ACC112 (cell line): ENCODE measurements around the gene CHMP3.
"Not testable (repeated sequence)": the region's sequence is repeated elsewhere in the genome, so short reads cannot be mapped to it uniquely, and the experiment has no call there.

Source experiments
- H2AFZ ChIP-seq: fragments of 200-600 bp; sonication (generic); one replicate; pipeline ENCODE4 v1.6.0; 2017; ENCODE audit warnings: antibody characterized with exemption, low read length; ENCODE audit not compliant: unreplicated experiment
- H3K27ac ChIP-seq: fragments of 200-600 bp; sonication (generic); 2 replicates; pipeline ENCODE4 v1.5.1; 2014; ENCODE audit warnings: low read depth, mild to moderate bottlenecking, antibody characterized with exemption, low read length, moderate library complexity
- H3K27me3 ChIP-seq: fragments of 200-600 bp; sonication (generic); 2 replicates; pipeline ENCODE4 v1.6.1; 2014; ENCODE audit warnings: mild to moderate bottlenecking, antibody characterized with exemption, low read length, moderate library complexity, mixed read lengths; ENCODE audit not compliant: insufficient read depth
- H3K36me3 ChIP-seq: fragments of 200-600 bp; sonication (generic); 2 replicates; pipeline ENCODE4 v1.6.1; 2016; ENCODE audit warnings: mild to moderate bottlenecking, antibody characterized with exemption, low read length, moderate library complexity, mixed read lengths; ENCODE audit not compliant: insufficient read depth
- H3K4me1 ChIP-seq: fragments of 200-600 bp; sonication (generic); one replicate; pipeline ENCODE4 v1.6.1; 2016; ENCODE audit warnings: low read length, mixed read lengths; ENCODE audit not compliant: insufficient read depth, unreplicated experiment, control insufficient read depth
- H3K4me3 ChIP-seq: fragments of 200-600 bp; sonication (generic); 2 replicates; pipeline ENCODE4 v1.5.1; 2014; ENCODE audit warnings: mild to moderate bottlenecking, low read depth, low read length
- H3K79me2 ChIP-seq: fragments of 200-600 bp; sonication (generic); one replicate; pipeline ENCODE4 v1.6.0; 2016; ENCODE audit warnings: low read length; ENCODE audit not compliant: control insufficient read depth, unreplicated experiment, insufficient read depth

CHMP3 gene

DNA sequence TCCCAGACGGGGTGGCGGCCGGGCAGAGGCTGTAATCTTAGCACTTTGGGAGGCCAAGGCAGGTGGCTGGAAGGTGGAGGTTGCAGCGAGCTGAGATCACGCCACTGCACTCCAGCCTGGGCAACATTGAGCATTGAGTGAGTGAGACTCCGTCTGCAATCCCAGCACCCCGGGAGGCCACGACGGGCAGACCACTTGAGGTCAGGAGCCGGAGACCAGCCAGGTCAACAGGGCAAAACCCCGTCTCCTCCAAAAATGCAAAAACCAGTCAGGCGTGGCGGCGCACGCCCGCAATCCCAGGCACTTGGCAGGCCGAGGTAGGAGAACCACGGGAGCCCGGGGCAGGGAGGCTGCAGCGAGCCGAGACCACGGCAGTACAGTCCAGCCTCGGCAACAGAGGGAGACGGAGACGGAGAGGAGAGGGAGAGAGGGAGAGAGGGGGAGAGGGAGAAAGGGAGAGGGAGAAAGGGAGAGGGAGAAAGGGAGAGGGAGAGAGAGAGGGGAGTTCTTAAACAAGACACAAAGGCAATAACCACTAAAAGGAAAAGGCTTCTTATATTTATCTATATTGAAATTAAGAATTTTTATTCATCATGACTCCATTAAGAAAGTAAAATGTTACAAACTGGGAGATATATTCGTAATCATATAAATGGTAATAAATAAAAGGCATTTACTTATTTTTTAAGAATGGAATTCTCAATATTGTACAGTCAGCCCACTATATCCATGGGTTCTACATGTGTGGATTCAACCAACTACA lies 13.1 kb downstream of the CHMP3 start:
- not testable (repeated sequence) for H3K4me3 ChIP-seq, H3K27ac ChIP-seq, H3K27me3 ChIP-seq, H2AFZ ChIP-seq, H3K4me1 ChIP-seq
- H3K36me3 ChIP-seq, result peaks cover 14% of the 10 kb centered on the region
- peaks cover 26% of the 10 kb centered on the region for H3K79me2 ChIP-seq

DNA sequence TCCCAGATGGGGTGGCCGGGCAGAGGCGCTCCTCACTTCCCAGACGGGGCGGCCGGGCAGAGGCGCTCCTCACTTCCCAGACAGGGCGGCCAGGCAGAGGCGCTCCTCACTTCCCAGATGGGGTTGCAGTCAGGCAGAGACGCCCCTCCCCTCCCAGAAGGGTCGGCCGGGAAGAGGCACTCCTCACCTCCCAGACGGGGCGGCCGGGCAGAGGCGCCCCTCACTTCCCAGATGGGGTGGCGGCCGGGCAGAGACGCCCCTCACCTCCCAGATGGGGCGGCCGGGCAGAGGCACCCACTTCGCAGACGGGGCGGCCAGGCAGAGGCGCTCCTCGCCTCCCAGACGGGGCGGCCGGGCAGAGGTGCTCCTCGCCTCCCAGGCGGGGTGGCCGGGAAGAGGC lies 13.8 kb downstream of the CHMP3 start:
- H3K27me3 ChIP-seq, H3K4me3 ChIP-seq, H3K4me1 ChIP-seq, H3K27ac ChIP-seq, H2AFZ ChIP-seq: not testable (repeated sequence)
- peaks cover 14% of the 10 kb centered on the region for H3K36me3 ChIP-seq
- peaks cover 24% of the 10 kb centered on the region for H3K79me2 ChIP-seq

DNA sequence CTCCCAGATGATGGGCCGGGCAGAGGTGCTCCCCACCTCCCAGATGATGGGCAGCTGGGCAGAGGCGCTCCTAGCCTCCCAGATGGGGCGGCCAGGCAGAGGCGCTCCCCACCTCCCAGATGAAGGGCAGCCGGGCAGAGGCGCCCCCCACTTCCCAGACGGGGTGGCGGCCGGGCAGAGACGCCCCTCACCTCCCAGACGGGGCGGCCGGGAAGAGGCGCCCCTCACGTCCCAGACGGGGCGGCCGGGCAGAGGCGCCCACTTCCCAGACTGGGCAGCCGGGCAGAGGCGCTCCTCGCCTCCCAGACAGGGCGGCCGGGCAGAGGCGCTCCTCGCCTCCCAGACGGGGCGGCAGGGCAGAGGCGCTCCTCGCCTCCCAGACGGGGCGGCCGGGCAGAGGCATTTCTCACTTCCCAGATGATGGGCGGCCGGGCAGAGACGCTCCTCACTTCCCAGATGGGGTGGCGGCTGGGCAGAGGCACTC lies 14.3 kb downstream of the CHMP3 start:
- not testable (repeated sequence) for H2AFZ ChIP-seq, H3K27me3 ChIP-seq, H3K4me1 ChIP-seq, H3K4me3 ChIP-seq, H3K27ac ChIP-seq
- H3K79me2 ChIP-seq, result peaks cover 22% of the 10 kb centered on the region
- H3K36me3 ChIP-seq, result peaks cover 14% of the 10 kb centered on the region

DNA sequence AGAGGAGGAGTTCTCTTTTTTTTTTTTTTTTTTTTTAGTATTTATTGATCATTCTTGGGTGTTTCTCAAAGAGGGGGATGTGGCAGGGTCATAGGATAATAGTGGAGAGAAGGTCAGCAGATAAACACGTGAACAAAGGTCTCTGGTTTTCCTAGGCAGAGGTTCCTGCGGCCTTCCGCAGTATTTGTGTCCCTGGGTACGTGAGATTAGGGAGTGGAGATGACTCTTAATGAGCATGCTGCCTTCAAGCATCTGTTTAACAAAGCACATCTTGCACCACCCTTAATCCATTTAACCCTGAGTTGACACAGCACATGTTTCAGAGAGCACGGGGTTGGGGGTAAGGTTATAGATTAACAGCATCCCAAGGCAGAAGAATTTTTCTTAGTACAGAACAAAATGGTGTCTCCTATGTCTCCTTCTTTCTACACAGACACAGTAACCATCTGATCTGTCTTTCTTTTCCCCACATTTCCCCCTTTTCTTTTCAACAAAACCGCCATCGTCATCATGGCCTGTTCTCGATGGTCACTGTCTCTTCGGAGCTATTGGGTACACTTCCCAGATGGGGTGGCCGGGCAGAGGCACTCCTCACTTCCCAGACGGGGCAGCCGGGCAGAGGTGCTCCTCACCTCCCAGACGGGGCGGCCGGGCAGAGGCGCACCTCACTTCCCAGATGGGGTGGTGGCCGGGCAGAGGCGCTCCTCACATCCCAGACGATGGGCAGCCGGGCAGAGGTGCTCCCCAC lies 14.9 kb downstream of the CHMP3 start:
- not testable (repeated sequence) for H3K4me3 ChIP-seq, H3K4me1 ChIP-seq, H3K27me3 ChIP-seq, H2AFZ ChIP-seq, H3K27ac ChIP-seq
- H3K79me2 ChIP-seq, result peaks cover 16% of the 10 kb centered on the region
- H3K36me3 ChIP-seq, result peaks cover 14% of the 10 kb centered on the region

DNA sequence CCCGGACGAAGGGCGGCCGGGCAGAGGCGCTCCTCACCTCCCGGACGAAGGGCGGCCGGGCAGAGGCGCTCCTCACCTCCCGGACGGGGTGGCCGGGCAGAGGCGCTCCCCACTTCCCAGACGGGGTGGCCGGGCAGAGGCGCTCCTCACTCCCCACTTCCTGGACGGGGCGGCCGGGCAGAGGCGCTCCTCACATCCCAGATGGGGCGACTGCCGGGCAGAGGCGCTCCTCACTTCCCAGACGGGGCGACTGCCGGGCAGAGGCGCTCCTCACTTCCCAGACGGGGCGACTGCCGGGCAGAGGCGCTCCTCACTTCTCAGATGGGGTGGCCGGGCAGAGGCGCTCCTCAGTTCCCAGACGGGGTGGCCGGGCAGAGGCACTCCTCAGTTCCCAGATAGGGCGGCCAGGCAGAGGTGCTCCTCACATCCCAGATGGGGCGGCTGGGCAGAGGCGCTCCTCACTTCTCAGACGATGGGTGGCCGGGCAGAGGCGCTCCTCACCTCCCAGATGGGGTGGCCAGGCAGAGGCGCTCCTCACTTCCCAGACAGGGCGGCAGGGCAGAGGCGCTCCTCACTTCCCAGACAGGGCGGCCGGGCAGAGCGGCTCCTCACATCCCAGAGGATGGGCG lies 17.8 kb downstream of the CHMP3 start:
- H3K27me3 ChIP-seq, H2AFZ ChIP-seq, H3K4me3 ChIP-seq, H3K4me1 ChIP-seq, H3K27ac ChIP-seq, H3K79me2 ChIP-seq: not testable (repeated sequence)
- H3K36me3 ChIP-seq, result peaks cover 11% of the 10 kb centered on the region

DNA sequence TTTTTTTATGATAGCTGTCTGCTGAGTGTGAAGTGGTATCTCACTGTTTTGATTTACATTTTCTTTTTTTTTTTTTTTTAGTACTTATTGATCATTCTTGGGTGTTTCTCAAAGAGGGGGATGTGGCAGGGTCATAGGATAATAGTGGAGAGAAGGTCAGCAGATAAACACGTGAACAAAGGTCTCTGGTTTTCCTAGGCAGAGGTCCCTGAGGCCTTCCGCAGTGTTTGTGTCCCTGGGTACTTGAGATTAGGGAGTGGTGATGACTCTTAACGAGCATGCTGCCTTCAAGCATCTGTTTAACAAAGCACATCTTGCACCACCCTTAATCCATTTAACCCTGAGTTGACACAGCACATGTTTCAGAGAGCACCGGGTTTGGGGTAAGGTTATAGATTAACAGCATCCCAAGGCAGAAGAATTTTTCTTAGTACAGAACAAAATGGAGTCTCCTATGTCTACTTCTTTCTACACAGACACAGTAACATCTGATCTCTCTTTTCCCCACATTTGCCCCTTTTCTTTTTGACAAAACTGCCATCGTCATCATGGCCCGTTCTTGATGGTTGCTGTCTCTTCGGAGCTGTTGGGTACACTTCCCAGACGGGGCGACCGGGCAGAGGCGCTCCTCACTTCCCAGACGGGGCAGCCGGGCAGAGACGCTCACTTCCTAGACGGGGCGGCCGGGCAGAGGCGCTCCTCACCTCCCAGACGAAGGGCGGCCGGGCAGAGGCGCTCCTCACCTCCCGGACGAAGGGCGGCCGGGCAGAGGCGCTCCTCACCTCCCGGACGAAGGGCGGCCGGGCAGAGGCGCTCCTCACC lies 18.8 kb downstream of the CHMP3 start:
- H3K4me1 ChIP-seq, H2AFZ ChIP-seq, H3K27ac ChIP-seq, H3K27me3 ChIP-seq, H3K79me2 ChIP-seq, H3K4me3 ChIP-seq: not testable (repeated sequence)
- peaks cover 11% of the 10 kb centered on the region for H3K36me3 ChIP-seq

DNA sequence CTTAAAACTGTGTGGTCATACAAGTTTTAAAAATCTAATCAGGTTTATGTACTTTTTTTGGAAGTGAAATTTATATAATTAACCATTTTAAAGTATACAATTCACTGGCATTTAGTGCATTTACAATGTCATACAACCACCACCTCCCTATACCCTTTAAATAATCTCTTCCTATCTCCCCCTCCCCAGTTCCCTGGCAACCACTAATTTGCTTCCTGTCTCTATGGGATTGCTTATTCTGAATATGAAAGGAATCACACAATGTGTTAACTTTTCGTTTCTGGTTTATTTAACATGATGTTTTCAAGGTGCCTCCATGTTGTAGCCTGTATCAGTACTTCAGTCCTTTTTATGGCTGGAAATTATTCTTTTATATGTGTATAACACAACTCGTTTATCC lies 19.4 kb downstream of the CHMP3 start:
- Histone ChIP-seq H3K27me3 (no peaks in the 10 kb centered on the region), H3K36me3 (peaks cover 14% of the 10 kb centered on the region), H3K4me1 (no peaks in the 10 kb centered on the region), H2AFZ (no peak overlapping the region), H3K79me2 (no peaks in the 10 kb centered on the region), H3K27ac (no peak overlapping the region), H3K4me3 (no peak overlapping the region)

DNA sequence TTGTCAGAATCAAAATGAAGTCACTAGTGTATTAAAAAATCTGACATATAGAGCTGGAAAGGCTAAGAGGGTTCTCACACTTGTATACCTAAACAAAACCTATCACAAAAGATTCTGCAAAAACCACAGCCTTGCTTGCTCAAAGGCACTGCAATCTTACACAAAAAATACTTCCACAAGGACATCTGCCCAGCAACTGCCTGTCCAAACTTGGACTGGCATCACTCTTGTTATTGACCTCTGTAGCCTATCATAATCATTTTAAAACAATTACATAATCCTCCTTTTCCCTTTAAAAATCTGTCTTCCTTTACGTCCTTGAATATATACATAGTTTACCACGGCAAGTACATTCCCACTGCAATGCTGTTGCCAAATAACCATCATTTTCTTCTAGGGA lies 19.9 kb downstream of the CHMP3 start:
- H3K4me3 ChIP-seq, result no peak overlapping the region
- no peak overlapping the region for H3K27ac ChIP-seq
- no peaks in the 10 kb centered on the region for H3K27me3 ChIP-seq
- no peaks in the 10 kb centered on the region for H3K79me2 ChIP-seq
- no peaks in the 10 kb centered on the region for H3K4me1 ChIP-seq
- no peak overlapping the region for H2AFZ ChIP-seq
- H3K36me3 ChIP-seq, result peaks cover 17% of the 10 kb centered on the region

DNA sequence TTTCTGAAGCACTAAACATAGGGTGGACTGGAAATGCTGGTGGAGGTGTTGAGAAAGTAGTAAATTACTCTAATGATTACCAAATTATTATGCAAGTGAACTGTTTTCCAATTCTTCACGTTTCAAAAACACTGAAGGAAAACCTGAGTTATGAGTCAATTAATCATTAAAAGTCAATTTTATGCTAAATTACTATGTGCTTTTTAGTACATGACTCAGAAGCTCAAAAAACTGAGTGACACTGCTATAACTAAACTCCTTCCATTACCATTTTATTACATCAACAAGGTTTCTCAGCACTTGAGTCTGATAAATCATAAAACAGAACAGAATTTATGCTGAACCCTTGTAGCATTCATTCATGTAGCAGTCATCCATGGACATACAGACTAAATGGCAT lies 20.4 kb downstream of the CHMP3 start:
- Histone ChIP-seq H3K4me3 (no peak overlapping the region), H2AFZ (no peak overlapping the region), H3K27me3 (no peaks in the 10 kb centered on the region), H3K79me2 (no peaks in the 10 kb centered on the region), H3K4me1 (no peaks in the 10 kb centered on the region), H3K36me3 (peaks cover 19% of the 10 kb centered on the region), H3K27ac (no peak overlapping the region)

DNA sequence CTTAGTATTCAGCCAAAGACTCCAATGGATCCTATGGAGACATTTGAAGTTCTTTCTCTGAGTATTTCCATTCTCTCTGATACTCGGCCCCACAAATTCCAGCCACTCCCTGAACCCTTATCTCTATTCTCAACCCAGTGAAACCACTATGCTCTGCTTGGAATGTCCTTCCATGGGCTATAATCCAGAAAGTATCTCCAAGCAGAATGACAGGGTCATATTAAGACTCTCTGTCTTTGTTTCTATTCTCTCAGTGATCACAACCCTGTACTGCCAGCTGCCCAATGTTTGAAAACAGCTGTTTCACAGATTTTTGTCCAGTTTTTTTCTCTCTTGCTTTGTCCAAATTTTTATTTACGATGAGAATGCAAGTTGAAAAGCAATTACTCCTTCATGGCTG lies 21.9 kb downstream of the CHMP3 start:
- Histone ChIP-seq H3K27me3 (no peaks in the 10 kb centered on the region), H3K27ac (no peak overlapping the region), H3K36me3 (peaks cover 21% of the 10 kb centered on the region), H3K4me3 (no peak overlapping the region), H3K79me2 (no peaks in the 10 kb centered on the region), H2AFZ (no peak overlapping the region), H3K4me1 (no peaks in the 10 kb centered on the region)
